AG09319 (cell line): Measurements from ENCODE around the gene PTPRD.

ENCODE experiments used
- DNase-seq: peaks from one replicate; pipeline ENCODE4 v3.0.0-alpha.2; 2010; ENCODE audit warnings: low read depth; ENCODE audit errors: extremely low read depth
- TF ChIP-seq, protein P1 (sequence below): IDR thresholded peaks from 2 replicates; pipeline ENCODE4 v1.5.1; 2011; ENCODE audit warnings: low read depth, mild to moderate bottlenecking, inconsistent platforms, low read length, moderate library complexity

PTPRD gene

GRCh38 chr9:10562581-10563343 is 50.0 kb downstream of the PTPRD start:
- TF ChIP-seq, protein P1, sequence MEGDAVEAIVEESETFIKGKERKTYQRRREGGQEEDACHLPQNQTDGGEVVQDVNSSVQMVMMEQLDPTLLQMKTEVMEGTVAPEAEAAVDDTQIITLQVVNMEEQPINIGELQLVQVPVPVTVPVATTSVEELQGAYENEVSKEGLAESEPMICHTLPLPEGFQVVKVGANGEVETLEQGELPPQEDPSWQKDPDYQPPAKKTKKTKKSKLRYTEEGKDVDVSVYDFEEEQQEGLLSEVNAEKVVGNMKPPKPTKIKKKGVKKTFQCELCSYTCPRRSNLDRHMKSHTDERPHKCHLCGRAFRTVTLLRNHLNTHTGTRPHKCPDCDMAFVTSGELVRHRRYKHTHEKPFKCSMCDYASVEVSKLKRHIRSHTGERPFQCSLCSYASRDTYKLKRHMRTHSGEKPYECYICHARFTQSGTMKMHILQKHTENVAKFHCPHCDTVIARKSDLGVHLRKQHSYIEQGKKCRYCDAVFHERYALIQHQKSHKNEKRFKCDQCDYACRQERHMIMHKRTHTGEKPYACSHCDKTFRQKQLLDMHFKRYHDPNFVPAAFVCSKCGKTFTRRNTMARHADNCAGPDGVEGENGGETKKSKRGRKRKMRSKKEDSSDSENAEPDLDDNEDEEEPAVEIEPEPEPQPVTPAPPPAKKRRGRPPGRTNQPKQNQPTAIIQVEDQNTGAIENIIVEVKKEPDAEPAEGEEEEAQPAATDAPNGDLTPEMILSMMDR = no peak
- no peak for DNase-seq

DNA sequence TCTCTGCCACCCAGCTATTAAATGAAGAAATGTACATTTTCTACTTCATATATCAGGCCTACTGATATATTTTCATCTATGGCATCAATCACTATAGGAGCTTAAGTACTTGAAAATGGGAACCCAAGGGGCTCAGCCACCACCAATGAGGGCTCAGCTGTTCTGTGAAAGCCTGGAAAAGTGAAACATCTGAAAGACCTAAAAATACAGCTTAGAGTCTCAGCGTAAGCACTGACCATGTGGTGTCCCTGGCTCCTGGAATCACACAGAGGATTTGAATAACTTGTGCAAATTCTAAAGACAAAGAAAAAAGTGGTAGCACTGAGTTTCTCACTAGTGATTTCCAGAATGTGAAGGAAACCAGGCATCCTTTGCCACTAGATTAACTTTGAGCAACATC is 64.5 kb downstream of the PTPRD start:
- DNase-seq = no peak
- TF ChIP-seq, protein P1 = no peak

GRCh38 chr9:10538073-10538472 is 74.7 kb downstream of the PTPRD start:
- TF ChIP-seq, protein P1 = no peak

DNA sequence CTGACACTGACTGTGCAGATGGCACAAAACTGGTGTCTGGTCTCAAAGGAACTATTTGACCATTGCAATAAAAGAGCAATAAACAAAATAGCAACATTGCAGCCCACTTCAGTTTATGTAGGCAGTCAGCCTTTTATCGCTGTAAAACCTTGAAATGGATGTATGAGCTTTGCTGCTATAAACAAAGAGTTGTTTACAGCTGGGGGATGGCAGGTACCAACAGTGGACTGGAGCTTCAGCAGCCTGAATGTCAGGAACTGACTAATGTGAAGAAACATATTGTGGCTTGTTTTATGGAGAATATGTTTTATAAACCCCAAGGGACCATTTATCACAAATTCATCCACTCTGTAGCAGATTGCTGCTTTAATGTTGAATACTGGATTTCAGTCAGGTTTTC is 78.0 kb downstream of the PTPRD start:
- TF ChIP-seq, protein P1 = no peak
- DNase-seq = no peak

More at GRCh38 chr9:10538073-10538472, 74.7 kb downstream of the PTPRD start:
- DNase-seq = no peak

GRCh38 chr9:10525972-10526371 is 86.8 kb downstream of the PTPRD start:
- TF ChIP-seq, protein P1 = no peak
- DNase-seq = no peak

GRCh38 chr9:10523164-10523563 is 89.6 kb downstream of the PTPRD start:
- DNase-seq = no peak
- TF ChIP-seq, protein P1 = no peak

DNA sequence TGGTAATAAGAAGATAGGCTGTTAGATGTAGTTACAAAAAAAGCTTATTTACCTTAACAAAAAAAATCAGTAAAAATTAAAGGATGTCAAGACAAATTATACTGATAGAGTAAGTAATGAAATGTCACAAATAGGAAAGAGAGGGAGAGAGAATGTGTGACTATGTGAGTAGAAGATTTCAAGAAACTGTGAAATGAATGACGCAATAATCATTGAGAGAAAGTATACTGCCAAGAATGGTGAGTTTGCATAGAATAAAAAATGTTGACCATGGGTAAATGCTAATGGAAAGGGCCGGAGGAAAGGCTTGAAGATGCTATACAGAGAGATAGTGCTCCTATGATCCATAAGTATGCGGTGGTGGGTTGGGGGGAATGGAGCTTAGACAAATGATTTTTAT is 100.7 kb downstream of the PTPRD start:
- DNase-seq = no peak
- TF ChIP-seq, protein P1 = no peak
